GM21529 (cell line): Measurements from ENCODE around the gene PDK2.

Experiments used
- ATAC-seq: cut with Tn5 transposase; IDR thresholded peaks from one replicate; pipeline ENCODE4 v1.9.1; 2021; ENCODE audit not compliant: unreplicated experiment

The PDK2 gene

GRCh38 chr17:50099003-50099402, 3.9 kb downstream of the PDK2 start:
- ATAC-seq: no peak

- ATAC-seq: no peak
Observed at GRCh38 chr17:50100480-50100883, 5.3 kb downstream of the PDK2 start.

- ATAC-seq: no peak
Observed at GRCh38 chr17:50100921-50101345, 5.8 kb downstream of the PDK2 start.

GRCh38 chr17:50101346-50102163, 6.4 kb downstream of the PDK2 start:
- ATAC-seq: no peak

GRCh38 chr17:50102164-50102991, 7.2 kb downstream of the PDK2 start:
- no peak for ATAC-seq

- ATAC-seq: no peak
Observed at GRCh38 chr17:50103252-50103651, 8.1 kb downstream of the PDK2 start.

GRCh38 chr17:50103941-50104340, 8.8 kb downstream of the PDK2 start:
- ATAC-seq: no peak

- ATAC-seq: no peak
Observed at GRCh38 chr17:50105811-50106210, 10.7 kb downstream of the PDK2 start.

- ATAC-seq: no peak
Observed at GRCh38 chr17:50106393-50107131, 11.4 kb downstream of the PDK2 start.

- ATAC-seq: no peak
Observed at GRCh38 chr17:50107790-50108414, 12.8 kb downstream of the PDK2 start.

- ATAC-seq: no peak
Observed at GRCh38 chr17:50108556-50108955, 13.4 kb downstream of the PDK2 start.

- ATAC-seq: no peak
Observed at GRCh38 chr17:50109207-50109606, 14.1 kb downstream of the PDK2 start.

GRCh38 chr17:50109785-50110184, 14.6 kb downstream of the PDK2 start:
- ATAC-seq: no peak

GRCh38 chr17:50110591-50111349, 15.6 kb downstream of the PDK2 start:
- ATAC-seq: no peak

GRCh38 chr17:50111673-50112655, 16.8 kb downstream of the PDK2 start:
- ATAC-seq: no peak

GRCh38 chr17:50112694-50113093, 17.5 kb downstream of the PDK2 start:
- no peak for ATAC-seq

GRCh38 chr17:50113624-50114320, 18.6 kb downstream of the PDK2 start:
- no peak for ATAC-seq

- ATAC-seq: no peak
Observed at GRCh38 chr17:50114401-50114800, 19.2 kb downstream of the PDK2 start.
